Liver (tissue), 3 donors: ENCODE measurements around the gene MRPL24.

Experiments used
- TAF1 ChIP-seq: conservative IDR thresholded peaks from 2 replicates; pipeline ENCODE4 v1.6.1; 2016; ENCODE audit warnings: antibody characterized with exemption, mild to moderate bottlenecking
- YY1 ChIP-seq: IDR thresholded peaks from 2 replicates; pipeline ENCODE4 v1.6.1; 2016; ENCODE audit warnings: antibody characterized with exemption, mild to moderate bottlenecking
- TF ChIP-seq, protein P1 (sequence below): fragments of 150-350 bp; IDR thresholded peaks from 2 replicates; pipeline ENCODE4 v1.5.1; 2017; ENCODE audit warnings: improper control_type of control experiment, low read depth, low read length; ENCODE audit not compliant: missing input control
- TF ChIP-seq, protein P2 (sequence below): IDR thresholded peaks from 2 replicates; pipeline ENCODE4 v1.6.1; 2016; ENCODE audit warnings: antibody characterized with exemption
- TF ChIP-seq, protein P3 (sequence below): IDR thresholded peaks from 2 replicates; pipeline ENCODE4 v1.6.1; 2016; ENCODE audit warnings: antibody characterized with exemption, mild to moderate bottlenecking
- donor health status: healthy.
- donor health status: healthy.

DNA sequence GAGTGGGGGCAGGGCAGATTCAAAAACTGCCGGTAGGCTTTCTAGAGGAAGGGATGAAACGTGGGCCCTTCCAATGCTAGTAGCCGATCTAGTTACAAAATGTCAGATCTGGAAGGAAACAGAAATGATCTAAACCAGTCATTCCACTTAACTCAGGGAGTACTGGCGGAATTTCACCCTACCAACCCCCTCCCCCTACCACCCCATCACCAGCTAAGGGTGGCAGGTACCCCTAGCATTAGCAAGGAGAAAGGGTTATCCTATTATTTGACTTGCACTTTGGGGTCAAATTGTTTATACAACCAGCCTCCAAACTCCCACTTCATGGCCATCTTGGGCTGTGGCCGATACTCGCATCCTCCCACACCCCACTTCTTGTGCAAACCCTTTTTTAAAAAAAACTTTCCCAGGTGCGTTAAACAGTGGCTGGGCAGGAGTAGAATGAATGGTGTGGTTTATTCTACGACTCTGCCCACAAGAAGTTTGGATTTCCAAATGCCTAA, 644 bp upstream of the MRPL24 start:
- TF ChIP-seq, protein P1, sequence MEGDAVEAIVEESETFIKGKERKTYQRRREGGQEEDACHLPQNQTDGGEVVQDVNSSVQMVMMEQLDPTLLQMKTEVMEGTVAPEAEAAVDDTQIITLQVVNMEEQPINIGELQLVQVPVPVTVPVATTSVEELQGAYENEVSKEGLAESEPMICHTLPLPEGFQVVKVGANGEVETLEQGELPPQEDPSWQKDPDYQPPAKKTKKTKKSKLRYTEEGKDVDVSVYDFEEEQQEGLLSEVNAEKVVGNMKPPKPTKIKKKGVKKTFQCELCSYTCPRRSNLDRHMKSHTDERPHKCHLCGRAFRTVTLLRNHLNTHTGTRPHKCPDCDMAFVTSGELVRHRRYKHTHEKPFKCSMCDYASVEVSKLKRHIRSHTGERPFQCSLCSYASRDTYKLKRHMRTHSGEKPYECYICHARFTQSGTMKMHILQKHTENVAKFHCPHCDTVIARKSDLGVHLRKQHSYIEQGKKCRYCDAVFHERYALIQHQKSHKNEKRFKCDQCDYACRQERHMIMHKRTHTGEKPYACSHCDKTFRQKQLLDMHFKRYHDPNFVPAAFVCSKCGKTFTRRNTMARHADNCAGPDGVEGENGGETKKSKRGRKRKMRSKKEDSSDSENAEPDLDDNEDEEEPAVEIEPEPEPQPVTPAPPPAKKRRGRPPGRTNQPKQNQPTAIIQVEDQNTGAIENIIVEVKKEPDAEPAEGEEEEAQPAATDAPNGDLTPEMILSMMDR, result no peak
- TF ChIP-seq YY1 (peak; percentile 27), TAF1 (no peak)
- TF ChIP-seq, protein P2, sequence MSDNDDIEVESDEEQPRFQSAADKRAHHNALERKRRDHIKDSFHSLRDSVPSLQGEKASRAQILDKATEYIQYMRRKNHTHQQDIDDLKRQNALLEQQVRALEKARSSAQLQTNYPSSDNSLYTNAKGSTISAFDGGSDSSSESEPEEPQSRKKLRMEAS, result no peak
- TF ChIP-seq, protein P3, sequence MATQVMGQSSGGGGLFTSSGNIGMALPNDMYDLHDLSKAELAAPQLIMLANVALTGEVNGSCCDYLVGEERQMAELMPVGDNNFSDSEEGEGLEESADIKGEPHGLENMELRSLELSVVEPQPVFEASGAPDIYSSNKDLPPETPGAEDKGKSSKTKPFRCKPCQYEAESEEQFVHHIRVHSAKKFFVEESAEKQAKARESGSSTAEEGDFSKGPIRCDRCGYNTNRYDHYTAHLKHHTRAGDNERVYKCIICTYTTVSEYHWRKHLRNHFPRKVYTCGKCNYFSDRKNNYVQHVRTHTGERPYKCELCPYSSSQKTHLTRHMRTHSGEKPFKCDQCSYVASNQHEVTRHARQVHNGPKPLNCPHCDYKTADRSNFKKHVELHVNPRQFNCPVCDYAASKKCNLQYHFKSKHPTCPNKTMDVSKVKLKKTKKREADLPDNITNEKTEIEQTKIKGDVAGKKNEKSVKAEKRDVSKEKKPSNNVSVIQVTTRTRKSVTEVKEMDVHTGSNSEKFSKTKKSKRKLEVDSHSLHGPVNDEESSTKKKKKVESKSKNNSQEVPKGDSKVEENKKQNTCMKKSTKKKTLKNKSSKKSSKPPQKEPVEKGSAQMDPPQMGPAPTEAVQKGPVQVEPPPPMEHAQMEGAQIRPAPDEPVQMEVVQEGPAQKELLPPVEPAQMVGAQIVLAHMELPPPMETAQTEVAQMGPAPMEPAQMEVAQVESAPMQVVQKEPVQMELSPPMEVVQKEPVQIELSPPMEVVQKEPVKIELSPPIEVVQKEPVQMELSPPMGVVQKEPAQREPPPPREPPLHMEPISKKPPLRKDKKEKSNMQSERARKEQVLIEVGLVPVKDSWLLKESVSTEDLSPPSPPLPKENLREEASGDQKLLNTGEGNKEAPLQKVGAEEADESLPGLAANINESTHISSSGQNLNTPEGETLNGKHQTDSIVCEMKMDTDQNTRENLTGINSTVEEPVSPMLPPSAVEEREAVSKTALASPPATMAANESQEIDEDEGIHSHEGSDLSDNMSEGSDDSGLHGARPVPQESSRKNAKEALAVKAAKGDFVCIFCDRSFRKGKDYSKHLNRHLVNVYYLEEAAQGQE, result no peak
